GM12864 (cell line): ENCODE data around the gene C19orf44.
A peak's percentile ranks its signal among the peaks of the same experiment; 100 is the strongest.
"Not testable (repeated sequence)": the region's sequence is repeated elsewhere in the genome, so short reads cannot be mapped to it uniquely, and the experiment has no call there.

Experiments
- DNase-seq: peaks from one replicate; pipeline ENCODE4 v3.0.0-alpha.2; 2011; ENCODE audit warnings: low read depth
- H3K4me3 ChIP-seq: 2 replicates; pipeline ENCODE4 v1.5.1; 2011; ENCODE audit warnings: mild to moderate bottlenecking, low read depth, low read length, control low read depth
- CTCF ChIP-seq: IDR thresholded peaks from 2 replicates; pipeline ENCODE4 v1.5.1; 2011; ENCODE audit warnings: low read depth, mild to moderate bottlenecking, moderate library complexity, low read length, control low read depth, inconsistent platforms; ENCODE audit errors: missing control alignments

The C19orf44 gene

GRCh38 chr19:16495982-16496612, at the start of gene C19orf44, which contains the start of gene CALR3:
C19orf44 (plus strand) TSS chr19:16496394; CDS start chr19:16500793, 4,399 bp downstream.
CALR3 (minus strand) TSS chr19:16496167; CDS start chr19:16496129, 38 bp downstream.
- no peak for TF ChIP-seq CTCF
- DNase-seq: peak; percentile 95
- peak within 1 kb of the TSS; percentile 85 for H3K4me3 ChIP-seq

- no peak for TF ChIP-seq CTCF
- peak; percentile 58 for DNase-seq
- H3K4me3 ChIP-seq: no peak overlapping the region; the same call in 1 of the 2 replicates
Measured at GRCh38 chr19:16446724-16447368, 49.3 kb upstream of the C19orf44 start.

DNA sequence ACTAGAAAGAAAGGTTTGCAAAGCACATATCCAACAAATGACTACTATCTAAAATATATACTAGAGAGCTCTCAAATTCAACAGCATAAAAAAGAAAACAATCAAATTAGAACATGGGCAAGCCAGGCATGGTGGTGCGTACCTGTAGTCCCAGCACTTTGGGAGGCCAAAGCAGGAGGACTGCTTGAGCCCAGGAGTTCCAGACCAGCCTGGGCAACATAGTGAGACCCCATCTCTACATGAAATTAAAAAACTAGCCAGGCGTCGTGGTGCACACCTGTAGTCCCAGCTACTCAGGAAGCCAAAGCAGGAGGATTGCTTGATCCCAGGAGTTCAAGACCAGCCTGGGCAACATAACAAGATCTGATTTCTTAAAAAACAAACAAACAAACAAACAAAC, 47.3 kb upstream of the C19orf44 start:
- not testable (repeated sequence) for DNase-seq

GRCh38 chr19:16449330-16449961, 46.7 kb upstream of the C19orf44 start:
- peak; percentile 81 for DNase-seq
- H3K4me3 ChIP-seq: no peak overlapping the region
- TF ChIP-seq CTCF: no peak

More for the DNA sequence above, 47.3 kb upstream of the C19orf44 start:
- H3K4me3 ChIP-seq: not testable (repeated sequence)

- H3K4me3 ChIP-seq: no peak overlapping the region
- no peak for TF ChIP-seq CTCF
- no peak for DNase-seq
Measured at GRCh38 chr19:16452325-16452724, 43.9 kb upstream of the C19orf44 start.

- H3K4me3 ChIP-seq: no peak overlapping the region
- DNase-seq: no peak
- no peak for TF ChIP-seq CTCF
Measured at GRCh38 chr19:16454351-16454918, 41.8 kb upstream of the C19orf44 start.

- no peak overlapping the region for H3K4me3 ChIP-seq
- TF ChIP-seq CTCF: no peak
- no peak for DNase-seq
Measured at GRCh38 chr19:16455489-16455888, 40.7 kb upstream of the C19orf44 start.
